Neural cell (in vitro differentiated cells): ENCODE data around the gene TLE1.

Source experiments
- CTCF ChIP-seq: fragments of 450-650 bp; IDR thresholded peaks from 2 replicates; pipeline ENCODE4 v1.5.1; 2014; ENCODE audit warnings: antibody characterized with exemption, mild to moderate bottlenecking, moderate library complexity; ENCODE audit not compliant: poor library complexity, severe bottlenecking
- EP300 ChIP-seq: fragments of 450-650 bp; conservative IDR thresholded peaks from 2 replicates; pipeline ENCODE4 v1.6.1; 2014; ENCODE audit warnings: antibody characterized with exemption, mild to moderate bottlenecking, moderate library complexity; ENCODE audit not compliant: poor library complexity, severe bottlenecking
- EZH2 ChIP-seq: fragments of 200-600, 300-800 bp; shearing (Covaris generic), sonication (generic); IDR thresholded peaks from 2 replicates; pipeline ENCODE4 v1.6.1; 2014; ENCODE audit warnings: antibody characterized with exemption, low read length, borderline replicate concordance, mild to moderate bottlenecking; ENCODE audit not compliant: insufficient read depth, poor library complexity, severe bottlenecking
- MXI1 ChIP-seq: fragments of 450-650 bp; conservative IDR thresholded peaks from 2 replicates; pipeline ENCODE4 v1.6.1; 2014; ENCODE audit warnings: antibody characterized with exemption, mild to moderate bottlenecking; ENCODE audit not compliant: poor library complexity, severe bottlenecking
- POLR2AphosphoS5 ChIP-seq: IDR thresholded peaks from 2 replicates; pipeline ENCODE4 v1.6.1; 2012
- RAD21 ChIP-seq: fragments of 450-650 bp; conservative IDR thresholded peaks from 2 replicates; pipeline ENCODE4 v1.6.1; 2014; ENCODE audit warnings: antibody characterized with exemption, mild to moderate bottlenecking, moderate library complexity
- SMC3 ChIP-seq: fragments of 450-650 bp; conservative IDR thresholded peaks from 2 replicates; pipeline ENCODE4 v1.6.1; 2014; ENCODE audit warnings: antibody characterized with exemption, mild to moderate bottlenecking, moderate library complexity; ENCODE audit not compliant: poor library complexity
- TAF1 ChIP-seq: IDR thresholded peaks from 2 replicates; pipeline ENCODE4 v1.6.1; 2012; ENCODE audit warnings: low read depth

DNA sequence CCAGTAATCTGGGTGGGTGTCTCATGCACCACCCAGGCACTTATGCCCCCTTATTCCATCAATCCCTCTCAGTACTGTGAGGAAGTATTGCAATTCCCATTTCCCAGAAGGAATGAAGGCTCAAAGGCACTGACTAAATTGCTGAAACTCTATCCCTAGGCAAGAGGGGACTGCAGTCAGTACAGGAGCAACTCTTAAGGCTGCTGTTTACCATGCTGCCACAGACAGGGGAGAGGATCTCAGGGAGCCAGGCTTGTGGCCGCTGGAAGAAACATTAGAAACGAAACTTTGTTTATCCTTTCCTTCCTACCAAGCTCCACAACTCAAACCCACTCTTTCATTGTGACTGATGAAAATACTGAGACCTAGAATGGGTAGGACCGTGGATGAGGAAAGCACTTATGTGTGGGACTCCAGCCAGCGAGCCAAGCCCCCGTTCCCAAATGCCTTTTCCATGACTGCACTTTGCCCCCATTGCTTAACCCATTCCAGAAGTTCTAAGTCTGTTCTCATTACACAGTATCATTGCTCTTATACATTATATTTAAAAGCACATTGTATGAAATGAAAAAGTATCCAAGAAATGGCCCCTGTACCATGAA is 54.3 kb downstream of the TLE1 start:
- no peak for TF ChIP-seq CTCF
- no peak for TF ChIP-seq SMC3
- TF ChIP-seq EZH2 = no peak
- no peak for TF ChIP-seq TAF1
- no peak for TF ChIP-seq EP300
- no peak for TF ChIP-seq RAD21
- TF ChIP-seq POLR2AphosphoS5 = no peak
- TF ChIP-seq MXI1 = no peak
